Measurements from ENCODE around the gene RGS12. TPM values are rescaled to one million over a fixed set of nuclear protein-coding genes. Genes with fewer than 3 reads are reported as not detected.

The RGS12 gene
- total RNA-seq, 1 donor from 2014 or later, result 19.0 TPM

GRCh38 chr4:3322059-3322550, 29.3 kb downstream of the RGS12 start:
- peaks cover 6% of the 10 kb centered on the region for H3K4me1 Mint-ChIP-seq (ENCODE audit: low read depth)
- no peak overlapping the region for H3K4me3 Mint-ChIP-seq (ENCODE audit: unreplicated experiment)
- no peak for DNase-seq (ENCODE audit: low spot score)
- H3K27ac Mint-ChIP-seq (ENCODE audit: unreplicated experiment), result no peak overlapping the region
- peaks cover 8% of the 10 kb centered on the region for H3K9me3 Mint-ChIP-seq (ENCODE audit: low read depth)
- H3K27me3 Mint-ChIP-seq (ENCODE audit: low read depth), result no peaks in the 10 kb centered on the region
- TF ChIP-seq CTCF (IDR thresholded peaks at IDR 0.05), result no peak
- H3K36me3 Mint-ChIP-seq (ENCODE audit: low read depth), result peaks cover 13% of the 10 kb centered on the region

GRCh38 chr4:3323071-3323481, 30.3 kb downstream of the RGS12 start:
- Mint-ChIP-seq H3K4me3 (ENCODE audit: unreplicated experiment) (no peak overlapping the region), H3K9me3 (ENCODE audit: low read depth) (peaks cover 12% of the 10 kb centered on the region), H3K4me1 (ENCODE audit: low read depth) (peaks cover 6% of the 10 kb centered on the region), H3K36me3 (ENCODE audit: low read depth) (peaks cover 14% of the 10 kb centered on the region), H3K27ac (ENCODE audit: unreplicated experiment) (no peak overlapping the region), H3K27me3 (ENCODE audit: low read depth) (no peaks in the 10 kb centered on the region)
- no peak for DNase-seq (ENCODE audit: low spot score)
- TF ChIP-seq CTCF (IDR thresholded peaks at IDR 0.05), result no peak

- Mint-ChIP-seq H3K4me1 (ENCODE audit: low read depth) (peaks cover 6% of the 10 kb centered on the region), H3K27me3 (ENCODE audit: low read depth) (no peaks in the 10 kb centered on the region), H3K4me3 (ENCODE audit: unreplicated experiment) (no peak overlapping the region), H3K27ac (ENCODE audit: unreplicated experiment) (no peak overlapping the region), H3K36me3 (ENCODE audit: low read depth) (peaks cover 10% of the 10 kb centered on the region), H3K9me3 (ENCODE audit: low read depth) (peaks cover 12% of the 10 kb centered on the region)
- no peak for TF ChIP-seq CTCF (IDR thresholded peaks at IDR 0.05)
- no peak for DNase-seq (ENCODE audit: low spot score)
Measured at GRCh38 chr4:3324093-3324815, 31.4 kb downstream of the RGS12 start.

GRCh38 chr4:3328814-3329663, 36.2 kb downstream of the RGS12 start:
- Mint-ChIP-seq H3K4me1 (ENCODE audit: low read depth) (no peaks in the 10 kb centered on the region), H3K9me3 (ENCODE audit: low read depth) (peaks cover 12% of the 10 kb centered on the region), H3K27me3 (ENCODE audit: low read depth) (no peaks in the 10 kb centered on the region), H3K36me3 (ENCODE audit: low read depth) (peaks cover 10% of the 10 kb centered on the region), H3K4me3 (ENCODE audit: unreplicated experiment) (no peak overlapping the region), H3K27ac (ENCODE audit: unreplicated experiment) (no peak overlapping the region)
- DNase-seq (ENCODE audit: low spot score), result no peak
- TF ChIP-seq CTCF (IDR thresholded peaks at IDR 0.05), result no peak

- Mint-ChIP-seq H3K9me3 (ENCODE audit: low read depth) (peaks cover 12% of the 10 kb centered on the region), H3K27me3 (ENCODE audit: low read depth) (no peaks in the 10 kb centered on the region), H3K4me3 (ENCODE audit: unreplicated experiment) (no peak overlapping the region), H3K36me3 (ENCODE audit: low read depth) (peaks cover 9% of the 10 kb centered on the region), H3K27ac (ENCODE audit: unreplicated experiment) (no peak overlapping the region), H3K4me1 (ENCODE audit: low read depth) (peaks cover 4% of the 10 kb centered on the region)
- DNase-seq (ENCODE audit: low spot score), result no peak
- TF ChIP-seq CTCF (IDR thresholded peaks at IDR 0.05), result no peak
Measured at GRCh38 chr4:3329887-3330286, 37.1 kb downstream of the RGS12 start.
